HG03378 (cell line): ENCODE measurements around the gene VPS52.
A peak's percentile ranks its signal among the peaks of the same experiment; 100 is the strongest.

Experiments used
- ATAC-seq: cut with Tn5 transposase; IDR thresholded peaks from one replicate; pipeline ENCODE4 v1.9.1; 2021; ENCODE audit warnings: mild to moderate bottlenecking, moderate library complexity; ENCODE audit not compliant: unreplicated experiment

The VPS52 gene

GRCh38 chr6:33212857-33213165 is 58.9 kb downstream of the VPS52 start:
- ATAC-seq = no peak

GRCh38 chr6:33211666-33212422 is 59.8 kb downstream of the VPS52 start:
- no peak for ATAC-seq

DNA sequence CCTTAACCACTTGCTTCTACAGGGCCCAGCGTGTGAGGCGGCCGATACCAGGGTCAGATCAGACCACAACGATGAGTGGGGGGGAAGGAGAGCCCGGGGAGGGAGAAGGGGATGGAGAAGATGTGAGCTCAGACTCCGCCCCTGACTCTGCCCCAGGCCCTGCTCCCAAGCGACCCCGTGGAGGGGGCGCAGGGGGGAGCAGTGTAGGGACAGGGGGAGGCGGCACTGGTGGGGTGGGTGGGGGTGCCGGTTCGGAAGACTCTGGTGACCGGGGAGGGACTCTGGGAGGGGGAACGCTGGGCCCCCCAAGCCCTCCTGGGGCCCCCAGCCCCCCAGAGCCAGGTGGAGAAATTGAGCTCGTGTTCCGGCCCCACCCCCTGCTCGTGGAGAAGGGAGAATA is 60.5 kb downstream of the VPS52 start:
- ATAC-seq = no peak

DNA sequence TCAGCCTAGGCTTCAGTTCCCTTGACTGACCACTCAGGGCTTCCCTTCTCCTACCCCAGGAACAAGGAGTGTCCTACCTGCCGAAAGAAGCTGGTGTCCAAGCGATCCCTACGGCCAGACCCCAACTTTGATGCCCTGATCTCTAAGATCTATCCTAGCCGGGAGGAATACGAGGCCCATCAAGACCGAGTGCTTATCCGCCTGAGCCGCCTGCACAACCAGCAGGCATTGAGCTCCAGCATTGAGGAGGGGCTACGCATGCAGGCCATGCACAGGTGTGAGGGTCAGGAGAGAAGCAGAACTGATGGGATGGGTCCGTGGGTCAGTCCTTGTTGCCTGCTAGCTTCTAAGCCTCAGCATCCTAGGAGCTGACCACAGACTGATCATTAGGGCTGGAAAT is 61.8 kb downstream of the VPS52 start:
- ATAC-seq = no peak

GRCh38 chr6:33208091-33208967 is 63.3 kb downstream of the VPS52 start, which contains the start of gene RING1:
Gene RING1 (plus strand): TSS chr6:33208500. CDS start chr6:33208823, 323 bp downstream.
- ATAC-seq = no peak

DNA sequence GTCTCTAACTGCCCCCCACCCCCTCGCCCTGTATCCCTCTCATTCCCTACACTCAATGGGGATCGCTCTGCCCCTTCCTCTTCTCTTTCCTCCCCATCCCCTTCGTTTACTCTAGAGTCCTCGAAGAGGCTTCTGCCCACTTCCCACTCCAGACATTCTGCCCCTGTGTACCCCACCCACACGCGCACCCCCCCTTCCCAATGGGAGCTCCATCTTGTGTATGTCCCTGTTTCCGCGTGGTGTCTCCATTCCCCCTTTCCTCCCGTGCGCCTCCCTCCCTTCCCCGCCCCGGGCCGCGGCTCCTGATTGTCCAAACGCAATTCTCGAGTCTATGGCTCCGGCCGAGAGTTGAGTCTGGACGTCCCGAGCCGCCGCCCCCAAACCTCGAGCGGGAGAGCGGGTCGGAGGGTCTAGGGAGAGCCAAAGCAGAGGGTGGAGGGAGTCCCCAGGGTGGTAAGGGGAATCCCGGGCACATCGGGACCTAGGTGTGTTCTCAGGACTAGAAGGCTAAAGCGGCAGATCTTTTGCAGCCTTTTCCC is 64.1 kb downstream of the VPS52 start:
- ATAC-seq = no peak

DNA sequence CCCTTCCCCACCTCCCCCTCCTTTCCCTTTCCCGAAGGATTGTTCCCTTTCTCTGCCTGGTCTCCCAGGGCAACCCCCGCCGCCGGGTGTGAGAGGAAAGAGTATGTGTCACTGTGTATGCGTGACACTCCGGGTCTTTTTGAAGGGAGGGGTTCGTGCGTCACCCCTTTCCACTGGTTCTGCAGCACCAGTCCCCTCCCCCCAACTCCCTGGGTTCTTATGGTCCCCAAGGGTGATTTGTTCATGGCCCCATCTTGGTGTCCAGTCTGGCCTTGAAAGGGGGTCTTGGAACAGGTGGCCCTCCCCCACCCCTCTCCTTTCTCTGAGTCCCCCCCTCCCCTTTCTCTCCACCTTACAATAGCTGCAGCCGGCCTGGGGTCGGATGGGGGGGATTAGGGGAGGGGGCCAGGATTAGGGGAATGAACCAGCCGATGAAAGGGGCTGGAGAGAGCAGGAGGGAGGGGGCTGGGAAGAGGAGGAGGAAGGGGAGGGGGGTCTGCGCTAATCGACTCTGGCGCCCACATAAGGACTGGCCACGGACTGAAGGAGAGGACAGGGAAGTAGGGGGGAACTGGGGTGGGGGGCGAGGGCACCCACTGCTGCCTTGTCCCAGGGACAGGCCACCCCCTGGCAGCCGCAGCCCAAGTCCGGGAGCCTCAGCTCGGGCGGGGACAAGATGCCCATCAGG is 64.7 kb downstream of the VPS52 start:
- ATAC-seq = no peak

- ATAC-seq = no peak
Observed at GRCh38 chr6:33206027-33206863, 65.4 kb downstream of the VPS52 start.

DNA sequence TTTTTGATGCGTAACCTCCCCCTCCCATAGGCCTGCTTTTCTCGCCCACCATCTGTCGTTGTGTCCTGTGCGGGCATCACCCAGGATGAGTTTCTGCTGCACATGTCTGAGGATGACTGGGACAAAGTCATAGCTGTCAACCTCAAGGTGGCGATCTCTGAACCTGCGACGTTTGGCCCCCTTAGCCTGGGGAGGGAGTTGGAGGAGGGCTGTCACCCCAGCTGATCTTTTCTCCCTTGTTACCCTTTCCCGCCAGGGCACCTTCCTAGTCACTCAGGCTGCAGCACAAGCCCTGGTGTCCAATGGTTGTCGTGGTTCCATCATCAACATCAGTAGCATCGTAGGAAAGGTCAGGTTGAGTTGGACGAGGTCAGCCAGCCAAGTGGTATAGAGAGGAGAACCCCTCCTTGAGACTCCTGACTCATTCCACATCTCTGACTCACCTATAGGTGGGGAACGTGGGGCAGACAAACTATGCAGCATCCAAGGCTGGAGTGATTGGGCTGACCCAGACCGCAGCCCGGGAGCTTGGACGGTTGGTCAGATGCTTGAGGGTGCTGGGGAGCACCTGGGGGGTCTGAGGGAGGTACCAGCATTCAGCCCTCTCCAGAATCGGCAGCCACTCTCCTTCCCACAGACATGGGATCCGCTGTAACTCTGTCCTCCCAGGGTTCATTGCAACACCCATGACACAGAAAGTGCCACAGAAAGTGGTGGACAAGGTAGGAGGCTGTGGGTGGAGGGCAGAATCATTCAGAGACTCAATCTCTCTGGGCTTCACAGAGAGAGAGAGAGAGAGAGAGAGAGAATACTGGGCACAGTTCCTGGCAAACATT is 66.3 kb downstream of the VPS52 start:
- no peak for ATAC-seq

GRCh38 chr6:33204415-33205190 is 67.1 kb downstream of the VPS52 start, which contains the start of gene HSD17B8:
Gene HSD17B8 (plus strand): TSS chr6:33204655. CDS start chr6:33204669, 14 bp downstream.
- ATAC-seq = peak; percentile 33

GRCh38 chr6:33204165-33204414 is 67.6 kb downstream of the VPS52 start:
- ATAC-seq = no peak

GRCh38 chr6:33203443-33204164 is 68.1 kb downstream of the VPS52 start:
- no peak for ATAC-seq

DNA sequence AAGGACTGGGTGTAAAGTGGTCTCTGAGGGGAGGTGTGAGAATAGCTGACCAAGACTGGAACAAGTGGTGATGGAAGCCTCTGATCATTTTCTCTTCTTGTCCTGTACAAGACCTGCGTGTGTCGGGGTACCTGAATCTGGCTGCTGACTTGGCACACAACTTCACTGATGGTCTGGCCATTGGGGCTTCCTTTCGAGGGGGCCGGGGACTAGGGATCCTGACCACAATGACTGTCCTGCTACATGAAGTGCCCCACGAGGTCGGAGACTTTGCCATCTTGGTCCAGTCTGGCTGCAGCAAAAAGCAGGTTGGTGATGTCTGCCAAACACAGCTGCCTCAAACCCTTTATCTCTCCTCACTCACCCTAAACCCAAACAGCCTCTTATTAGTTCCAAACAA is 68.9 kb downstream of the VPS52 start:
- no peak for ATAC-seq

DNA sequence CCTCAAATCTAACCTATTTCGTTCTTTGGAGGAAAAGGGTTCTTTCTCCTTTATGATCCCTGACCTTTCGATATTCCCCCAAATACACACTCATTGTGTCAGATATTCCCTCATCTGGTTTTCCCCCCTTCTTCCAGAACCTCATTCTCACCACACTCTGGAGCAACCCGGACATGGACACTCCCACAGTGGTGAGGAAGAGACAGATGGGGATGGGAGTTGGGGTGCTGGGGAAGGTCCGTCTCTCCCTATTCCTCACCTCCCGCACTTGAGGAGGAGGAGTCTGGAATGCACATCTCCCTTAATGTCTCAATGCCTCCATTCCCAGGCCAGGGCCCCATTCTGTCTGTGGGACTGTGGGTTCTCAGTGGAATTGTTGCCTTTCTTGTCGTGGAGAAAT is 69.7 kb downstream of the VPS52 start:
- ATAC-seq = no peak

GRCh38 chr6:33201147-33201545 is 70.5 kb downstream of the VPS52 start:
- ATAC-seq = no peak
